Measurements from ENCODE around the gene LIPC.

DNA sequence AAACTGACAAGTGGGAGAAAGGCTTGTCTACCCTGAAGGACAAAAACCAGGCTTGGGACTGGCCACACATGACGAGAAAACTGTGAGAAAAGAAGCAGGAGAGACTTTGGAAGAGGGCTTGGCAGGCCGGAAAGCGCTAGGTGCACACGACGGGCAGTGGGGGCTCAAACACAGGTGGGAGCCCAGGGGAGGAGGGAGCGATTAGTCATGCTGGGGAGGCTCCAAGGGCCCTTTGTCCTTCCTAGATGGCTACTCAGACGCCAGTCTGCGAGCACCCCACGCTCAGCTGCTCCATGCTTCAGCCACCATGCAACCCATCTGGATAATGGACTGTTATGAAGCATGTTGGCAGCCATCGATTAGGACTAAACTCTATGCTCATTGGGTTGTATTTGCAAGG lies 17.1 kb downstream of the LIPC start:
- TF ChIP-seq EZH2 (IDR thresholded peaks at IDR 0.05; ENCODE audit: borderline replicate concordance, low read depth, low read length, severe bottlenecking), result no peak
- TF ChIP-seq, protein P1, sequence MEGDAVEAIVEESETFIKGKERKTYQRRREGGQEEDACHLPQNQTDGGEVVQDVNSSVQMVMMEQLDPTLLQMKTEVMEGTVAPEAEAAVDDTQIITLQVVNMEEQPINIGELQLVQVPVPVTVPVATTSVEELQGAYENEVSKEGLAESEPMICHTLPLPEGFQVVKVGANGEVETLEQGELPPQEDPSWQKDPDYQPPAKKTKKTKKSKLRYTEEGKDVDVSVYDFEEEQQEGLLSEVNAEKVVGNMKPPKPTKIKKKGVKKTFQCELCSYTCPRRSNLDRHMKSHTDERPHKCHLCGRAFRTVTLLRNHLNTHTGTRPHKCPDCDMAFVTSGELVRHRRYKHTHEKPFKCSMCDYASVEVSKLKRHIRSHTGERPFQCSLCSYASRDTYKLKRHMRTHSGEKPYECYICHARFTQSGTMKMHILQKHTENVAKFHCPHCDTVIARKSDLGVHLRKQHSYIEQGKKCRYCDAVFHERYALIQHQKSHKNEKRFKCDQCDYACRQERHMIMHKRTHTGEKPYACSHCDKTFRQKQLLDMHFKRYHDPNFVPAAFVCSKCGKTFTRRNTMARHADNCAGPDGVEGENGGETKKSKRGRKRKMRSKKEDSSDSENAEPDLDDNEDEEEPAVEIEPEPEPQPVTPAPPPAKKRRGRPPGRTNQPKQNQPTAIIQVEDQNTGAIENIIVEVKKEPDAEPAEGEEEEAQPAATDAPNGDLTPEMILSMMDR (IDR thresholded peaks at IDR 0.05; ENCODE audit: borderline replicate concordance, extremely low read depth, low read length, poor library complexity, severe bottlenecking), result no peak

All from DND-41 (cell line).